Activated CD8-positive, alpha-beta memory T cell treated with anti-CD3 and anti-CD28 coated beads, Interleukin-2, amount 50 U/mL, for 1 hour (primary cell): ENCODE data around the gene FOXP1.
"Not testable (repeated sequence)": the region's sequence is repeated elsewhere in the genome, so short reads cannot be mapped to it uniquely, and the experiment has no call there.

ENCODE experiments used
- DNase-seq: peaks from one replicate; pipeline ENCODE4 v3.0.0-alpha.2; 2020; ENCODE audit errors: extremely low read depth

Gene FOXP1

DNA sequence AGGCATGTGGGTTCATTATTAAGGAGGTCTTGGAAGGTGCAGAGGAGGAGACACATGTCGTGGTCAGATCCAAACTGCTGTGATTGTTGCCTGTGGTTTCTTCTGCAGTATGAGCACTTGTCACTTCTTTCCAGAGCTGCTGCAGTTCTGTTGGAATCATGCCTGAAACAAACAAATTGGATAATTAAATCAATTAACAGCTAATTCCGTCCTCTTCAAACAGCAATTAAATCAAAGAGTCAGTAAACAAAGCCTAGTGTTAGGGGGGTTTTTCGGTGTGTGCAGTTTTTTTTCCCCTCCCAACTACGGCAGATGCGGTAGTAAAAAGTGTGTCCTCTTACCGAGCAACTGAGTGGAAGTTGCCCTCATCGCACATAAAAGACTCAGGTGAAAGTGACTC lies 542.2 kb downstream of the FOXP1 start:
- no peak for DNase-seq

DNA sequence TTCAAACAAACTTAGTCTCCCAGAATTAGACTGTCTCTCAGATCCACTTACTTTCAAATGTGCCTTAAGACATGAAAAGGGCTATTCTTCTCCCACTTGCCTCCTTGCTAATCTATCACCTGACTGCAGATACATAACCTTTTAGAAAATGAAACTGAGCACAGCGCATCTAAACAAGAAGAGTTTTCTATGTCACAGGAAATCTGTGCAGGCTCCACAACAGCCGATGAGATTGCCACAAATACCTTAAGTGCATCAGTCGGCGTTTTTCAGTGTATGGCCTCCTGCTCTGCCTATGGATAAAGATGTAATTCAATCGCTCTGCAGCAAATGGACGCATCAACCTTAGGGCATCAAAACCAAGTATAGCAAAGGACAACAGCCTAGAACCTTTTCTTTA lies 544.2 kb downstream of the FOXP1 start:
- no peak for DNase-seq

- no peak for DNase-seq
Observed at GRCh38 chr3:71037775-71038174, 545.8 kb downstream of the FOXP1 start.

GRCh38 chr3:71035886-71036285 lies 547.6 kb downstream of the FOXP1 start:
- no peak for DNase-seq

DNA sequence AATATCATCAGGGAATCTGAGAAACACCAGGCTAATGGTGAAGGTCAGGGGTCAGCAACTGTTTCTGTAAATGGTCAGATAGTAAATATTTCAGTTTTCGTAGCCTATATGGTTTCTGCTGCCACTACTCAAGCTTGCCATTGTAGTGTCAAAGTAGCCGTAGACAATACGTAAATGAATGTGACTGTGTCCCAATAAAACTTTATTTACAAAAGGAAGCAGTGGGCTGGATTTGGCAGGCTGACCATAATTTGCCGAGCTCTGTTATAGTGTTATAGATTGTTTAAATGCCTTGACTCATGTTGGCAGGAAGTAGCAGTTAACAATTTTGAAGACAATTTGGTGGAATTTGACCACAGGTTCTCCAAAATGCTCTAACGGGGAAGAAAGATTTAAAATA lies 548.2 kb downstream of the FOXP1 start:
- DNase-seq: no peak

DNA sequence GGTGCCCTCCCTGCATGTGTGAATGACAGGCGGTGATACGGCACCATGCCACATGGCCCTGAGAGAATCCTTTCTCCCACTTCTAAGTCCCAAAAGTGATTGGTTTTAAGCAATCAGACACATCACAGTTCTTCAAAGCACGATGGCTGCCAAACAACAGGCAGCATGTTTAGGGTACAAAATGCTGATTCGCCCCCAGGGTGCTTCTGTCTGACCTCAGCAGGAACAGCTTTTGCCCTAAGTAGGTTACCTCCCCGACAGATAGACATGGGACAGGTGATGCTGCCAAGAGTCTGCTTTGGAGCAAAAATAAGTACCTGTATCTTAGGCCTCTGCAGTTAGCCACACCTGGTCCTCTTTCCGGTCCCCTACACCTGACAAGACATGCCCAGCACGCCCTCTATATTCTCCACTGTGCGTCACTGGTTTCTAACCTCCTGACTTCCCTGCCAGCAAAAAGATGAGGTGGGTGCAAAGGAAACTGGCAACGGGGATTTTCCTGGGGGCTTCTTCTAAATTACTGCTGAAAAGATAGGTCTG lies 549.8 kb downstream of the FOXP1 start:
- DNase-seq: no peak

GRCh38 chr3:71031914-71032521 lies 551.5 kb downstream of the FOXP1 start:
- DNase-seq: no peak

- DNase-seq: no peak
Observed at GRCh38 chr3:71031181-71031580, 552.3 kb downstream of the FOXP1 start.

- DNase-seq: no peak
Observed at GRCh38 chr3:71030748-71031147, 552.8 kb downstream of the FOXP1 start.

- no peak for DNase-seq
Observed at GRCh38 chr3:71029770-71030169, 553.8 kb downstream of the FOXP1 start.

- DNase-seq: no peak
Observed at GRCh38 chr3:71028802-71029201, 554.7 kb downstream of the FOXP1 start.

DNA sequence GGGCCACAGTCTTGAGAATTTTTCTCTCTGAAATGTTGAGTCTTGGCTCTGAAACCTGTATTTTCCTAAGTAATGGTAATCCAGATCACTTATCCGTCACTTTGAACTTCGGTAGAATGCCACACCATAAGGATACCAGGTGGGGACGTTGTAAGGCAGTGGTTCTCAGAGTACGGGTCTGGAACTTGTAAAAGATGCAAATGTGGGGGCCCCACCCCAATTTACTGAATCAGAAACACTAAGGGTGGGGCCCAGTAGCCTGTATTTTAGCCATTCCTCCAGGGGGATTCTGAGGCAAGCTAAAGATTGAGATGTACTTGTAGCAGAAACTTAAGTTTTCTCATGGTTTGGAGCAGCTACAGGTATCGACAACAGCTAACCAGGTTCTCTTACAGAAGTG lies 555.3 kb downstream of the FOXP1 start:
- DNase-seq: no peak

- no peak for DNase-seq
Observed at GRCh38 chr3:71026634-71027578, 556.6 kb downstream of the FOXP1 start.

- no peak for DNase-seq
Observed at GRCh38 chr3:71025516-71025915, 558.0 kb downstream of the FOXP1 start.

DNA sequence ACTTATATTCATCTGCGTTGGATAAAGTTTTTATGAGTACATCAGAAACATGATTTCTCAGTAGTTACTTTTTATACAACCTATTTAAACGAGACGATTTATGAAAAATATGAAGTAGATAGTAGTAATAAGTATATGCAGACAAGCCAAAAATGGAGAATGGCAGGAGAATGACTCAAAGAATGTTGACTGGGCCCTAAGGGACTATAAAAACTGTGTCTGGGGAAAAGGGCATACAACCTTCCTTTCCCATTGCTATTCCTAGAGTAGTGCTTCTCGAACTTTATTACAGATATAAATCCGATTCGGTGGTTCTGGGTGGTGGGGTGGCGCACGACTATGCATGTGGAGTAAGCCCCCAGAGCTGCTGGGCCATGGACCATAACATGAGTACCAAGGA lies 558.5 kb downstream of the FOXP1 start:
- no peak for DNase-seq

DNA sequence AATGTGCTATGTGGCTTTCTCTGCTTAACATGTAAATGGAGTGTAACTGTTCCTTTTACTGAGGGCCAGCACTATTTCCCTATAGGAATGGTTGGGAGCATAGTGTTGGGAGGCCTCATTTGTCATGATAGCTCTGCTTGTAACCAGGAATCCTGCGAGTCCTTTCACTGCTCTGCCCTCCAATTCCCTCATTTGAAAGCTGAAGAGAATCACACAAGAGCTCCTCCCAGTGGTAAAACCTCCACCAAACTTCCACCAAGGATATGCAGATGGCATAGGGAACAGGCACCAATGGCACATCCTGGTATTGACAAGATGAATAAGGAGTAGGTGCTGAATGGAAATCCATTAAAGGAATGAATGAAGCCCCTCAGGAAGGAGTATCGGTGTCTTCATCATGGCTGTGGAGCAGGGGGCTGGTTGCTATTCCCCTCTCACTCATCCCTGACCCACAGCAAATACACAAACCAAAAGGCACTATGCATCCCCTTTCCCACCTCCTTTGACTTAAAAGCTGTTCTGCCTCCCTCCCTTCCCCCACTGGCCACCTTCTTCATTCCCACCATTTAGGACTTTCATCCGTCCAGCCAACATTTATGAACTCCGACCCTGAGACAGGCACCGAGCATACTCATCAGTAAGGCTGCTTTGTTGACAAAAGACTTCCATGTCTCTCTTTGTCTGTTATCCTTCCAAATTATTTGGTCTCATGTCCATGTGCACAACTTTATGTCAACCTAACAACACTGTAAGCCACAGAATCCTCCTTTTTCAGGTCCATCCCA lies 560.8 kb downstream of the FOXP1 start:
- DNase-seq: no peak

GRCh38 chr3:71018799-71019198 lies 564.7 kb downstream of the FOXP1 start:
- DNase-seq: no peak

DNA sequence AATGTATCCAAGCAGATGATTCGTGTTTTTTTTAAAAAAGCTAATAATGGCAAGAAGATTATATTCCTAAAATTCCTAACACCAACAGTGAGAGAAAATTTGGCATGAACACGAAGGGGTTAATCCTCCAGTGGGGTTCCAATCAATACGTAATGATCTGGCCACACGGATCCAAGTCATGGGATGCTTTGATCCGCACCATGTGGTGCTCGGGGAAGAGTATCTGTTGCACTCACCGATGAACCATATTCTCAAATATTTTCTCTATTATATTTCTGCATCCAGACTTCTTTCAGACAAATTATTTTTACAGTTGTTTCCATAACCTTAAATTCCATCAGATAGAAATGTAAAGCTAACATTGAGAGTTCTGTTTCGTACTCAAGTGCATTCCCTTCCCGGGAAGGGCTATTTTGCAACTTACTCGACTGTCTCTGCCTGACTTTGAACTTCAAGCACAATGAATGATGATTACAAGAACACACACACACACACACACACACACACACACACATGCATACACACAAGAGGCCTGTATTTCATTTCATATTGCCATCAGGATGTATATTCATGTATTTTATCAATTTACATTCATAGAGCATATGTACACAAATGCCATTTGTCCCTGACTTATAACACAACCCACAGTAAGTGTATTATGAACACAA lies 567.2 kb downstream of the FOXP1 start:
- no peak for DNase-seq

GRCh38 chr3:71014616-71015015 lies 568.9 kb downstream of the FOXP1 start:
- DNase-seq: not testable (repeated sequence)

GRCh38 chr3:71012971-71013370 lies 570.6 kb downstream of the FOXP1 start:
- DNase-seq: no peak

GRCh38 chr3:71011565-71012287 lies 571.8 kb downstream of the FOXP1 start:
- DNase-seq: no peak
